WTC11 (cell line): ENCODE data around the gene PHKG2. TPM values are rescaled to one million over a fixed set of nuclear protein-coding genes. Genes with fewer than 3 reads are reported as not detected.

Experiments used
- ATAC-seq: fragments of 200-7000 bp; cut with Tn5 transposase; 2 replicates; pipeline ENCODE4 v1.10.0; 2021; ENCODE audit warnings: mild to moderate bottlenecking, moderate library complexity
- CTCF ChIA-PET: fragments of 300-600 bp; sonication (Branson Sonifier 250); formaldehyde crosslinking; loops from one replicate; lab custom pipeline; 2021; ENCODE audit warnings: antibody characterized with exemption; lab: Charles Lee
- POLR2A ChIA-PET: fragments of 350-600 bp; sonication (Branson Sonifier 250); formaldehyde crosslinking; loops from one replicate; lab custom pipeline; 2021; ENCODE audit warnings: antibody characterized with exemption; lab: Charles Lee
- DNase-seq: peaks from one replicate; pipeline ENCODE4 v3.0.0; 2021; ENCODE audit warnings: low spot score
- H3K27ac Mint-ChIP-seq: 2 replicates; pipeline ENCODE4 v1.8.0; 2021; ENCODE audit warnings: mixed read lengths
- H3K27me3 Mint-ChIP-seq: 2 replicates; pipeline ENCODE4 v1.8.0; 2021; ENCODE audit warnings: low read depth, mild to moderate bottlenecking, moderate library complexity, mixed read lengths
- H3K36me3 Mint-ChIP-seq: 2 replicates; pipeline ENCODE4 v1.8.0; 2021; ENCODE audit warnings: mixed read lengths
- H3K4me1 Mint-ChIP-seq: 2 replicates; pipeline ENCODE4 v1.8.0; 2022; ENCODE audit warnings: mixed read lengths
- H3K4me3 Mint-ChIP-seq: 2 replicates; pipeline ENCODE4 v1.8.0; 2021; ENCODE audit warnings: mild to moderate bottlenecking, moderate library complexity, mixed read lengths
- H3K9me3 Mint-ChIP-seq: 2 replicates; pipeline ENCODE4 v1.8.0; 2021; ENCODE audit warnings: mixed read lengths
- ESRRA ChIP-seq: sonication (generic); formaldehyde crosslinking; IDR thresholded peaks from 2 replicates; pipeline ENCODE4 v1.8.1; 2022; ENCODE audit warnings: mild to moderate bottlenecking, missing genetic modification reagents, borderline replicate concordance
- FOXP1 ChIP-seq: sonication (generic); formaldehyde crosslinking; IDR thresholded peaks from 2 replicates; pipeline ENCODE4 v1.8.0; 2022; ENCODE audit warnings: missing genetic modification reagents, mild to moderate bottlenecking, moderate library complexity, borderline replicate concordance
- GRHL2 ChIP-seq: fragments of 250-450 bp; sonication (Bioruptor Pico); IDR thresholded peaks from 2 replicates; pipeline ENCODE4 v1.8.0; 2022; ENCODE audit warnings: mild to moderate bottlenecking, moderate library complexity; ENCODE audit not compliant: insufficient replicate concordance, severe bottlenecking
- HMGA2 ChIP-seq: fragments of 250-450 bp; sonication (Bioruptor Pico); IDR thresholded peaks from 2 replicates; pipeline ENCODE4 v1.4.0; 2021; ENCODE audit warnings: mild to moderate bottlenecking, moderate library complexity
- IRF2 ChIP-seq: sonication (generic); formaldehyde crosslinking; IDR thresholded peaks from 2 replicates; pipeline ENCODE4 v1.8.0; 2022; ENCODE audit warnings: low read depth, missing genetic modification reagents, borderline replicate concordance
- MYBL2 ChIP-seq: sonication (generic); formaldehyde crosslinking; IDR thresholded peaks from 2 replicates; pipeline ENCODE4 v1.8.1; 2023; ENCODE audit warnings: mild to moderate bottlenecking, moderate library complexity, missing genetic modification reagents
- NR2C2 ChIP-seq: sonication (generic); formaldehyde crosslinking; IDR thresholded peaks from 2 replicates; pipeline ENCODE4 v1.8.0; 2022; ENCODE audit warnings: mild to moderate bottlenecking, missing genetic modification reagents
- SP1 ChIP-seq: sonication (generic); formaldehyde crosslinking; conservative IDR thresholded peaks from 2 replicates; pipeline ENCODE4 v1.8.1; 2022; ENCODE audit warnings: missing genetic modification reagents
- ZNF317 ChIP-seq: sonication (generic); formaldehyde crosslinking; IDR thresholded peaks from 2 replicates; pipeline ENCODE4 v1.8.1; 2023; ENCODE audit warnings: low read depth, mild to moderate bottlenecking, moderate library complexity, missing genetic modification reagents, borderline replicate concordance
- ZNF416 ChIP-seq: fragments of 250-450 bp; sonication (Bioruptor Pico); IDR thresholded peaks from 2 replicates; pipeline ENCODE4 v1.9.0; 2021; ENCODE audit warnings: mild to moderate bottlenecking, inconsistent platforms
- ZNF423 ChIP-seq: fragments of 250-450 bp; sonication (Bioruptor Pico); IDR thresholded peaks from 2 replicates; pipeline ENCODE4 v2.1.2; 2022; ENCODE audit warnings: mild to moderate bottlenecking, moderate library complexity
- total RNA-seq: library from RNA; stranded (reverse); gene quantifications from 3 replicates; pipeline ENCODE4 v1.2.3, GENCODE V29; 2021
- TF ChIP-seq, protein P1 (sequence below): sonication (generic); formaldehyde crosslinking; IDR thresholded peaks from 2 replicates; pipeline ENCODE4 v1.8.1; 2023; ENCODE audit warnings: mild to moderate bottlenecking, missing genetic modification reagents, borderline replicate concordance
- TF ChIP-seq, protein P2 (sequence below): sonication (generic); formaldehyde crosslinking; IDR thresholded peaks from 2 replicates; pipeline ENCODE4 v1.8.1; 2022; ENCODE audit warnings: missing genetic modification reagents, borderline replicate concordance
- TF ChIP-seq, protein P3 (sequence below): fragments of 250-450 bp; sonication (Bioruptor Pico); IDR thresholded peaks from 2 replicates; pipeline ENCODE4 v1.9.0; 2021; ENCODE audit warnings: mild to moderate bottlenecking
- TF ChIP-seq, protein P4 (sequence below): sonication (generic); formaldehyde crosslinking; IDR thresholded peaks from 2 replicates; pipeline ENCODE4 v1.8.1; 2022; ENCODE audit warnings: low read depth, missing genetic modification reagents, borderline replicate concordance
- TF ChIP-seq, protein P5 (sequence below): fragments of 250-450 bp; sonication (Bioruptor Pico); IDR thresholded peaks from 2 replicates; pipeline ENCODE4 v1.9.0; 2021; ENCODE audit warnings: moderate library complexity, mild to moderate bottlenecking, inconsistent platforms, borderline replicate concordance
- TF ChIP-seq, protein P6 (sequence below): sonication (generic); formaldehyde crosslinking; IDR thresholded peaks from 2 replicates; pipeline ENCODE4 v1.8.0; 2022; ENCODE audit warnings: mild to moderate bottlenecking, missing genetic modification reagents
- TF ChIP-seq, protein P7 (sequence below): sonication (generic); formaldehyde crosslinking; IDR thresholded peaks from 2 replicates; pipeline ENCODE4 v1.8.1; 2022; ENCODE audit warnings: low read depth, mild to moderate bottlenecking, moderate library complexity, missing genetic modification reagents, borderline replicate concordance

Gene PHKG2
- total RNA-seq, 1 experiment from 2014 or later, result 50.5 TPM

DNA sequence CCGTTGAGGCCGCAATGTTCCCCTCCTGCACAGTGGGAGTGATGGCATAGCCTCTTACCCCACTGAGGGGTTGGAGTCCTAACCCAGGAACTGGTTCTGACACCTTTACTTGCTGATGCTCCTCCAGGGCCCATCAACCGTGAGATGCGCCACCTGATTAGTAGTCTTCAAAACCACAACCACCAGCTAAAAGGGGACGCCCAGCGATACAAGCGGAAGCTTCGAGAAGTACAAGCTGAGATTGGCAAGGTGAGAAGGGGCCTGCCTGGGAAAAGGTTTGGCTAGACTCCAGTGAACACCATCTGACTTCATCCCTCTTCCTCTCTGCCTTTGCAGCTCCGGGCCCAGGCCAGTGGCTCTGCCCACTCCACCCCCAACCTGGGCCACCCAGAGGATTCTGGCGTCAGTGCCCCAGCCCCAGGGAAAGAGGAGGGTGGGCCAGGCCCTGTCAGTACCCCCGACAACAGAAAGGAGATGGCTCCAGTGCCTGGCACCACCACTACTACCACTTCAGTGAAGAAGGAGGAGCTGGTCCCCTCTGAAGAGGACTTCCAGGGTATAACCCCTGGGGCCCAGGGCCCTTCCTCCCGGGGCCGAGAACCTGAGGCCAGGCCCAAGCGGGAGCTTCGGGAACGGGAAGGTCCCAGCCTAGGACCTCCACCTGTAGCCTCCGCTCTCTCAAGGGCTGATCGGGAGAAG lies 19.7 kb downstream of the PHKG2 start (continued):
- TF ChIP-seq IRF2 (no peak), FOXP1 (CRISPR knock-in tag) (no peak), ESRRA (CRISPR knock-in tag) (no peak)
- TF ChIP-seq, protein P1, sequence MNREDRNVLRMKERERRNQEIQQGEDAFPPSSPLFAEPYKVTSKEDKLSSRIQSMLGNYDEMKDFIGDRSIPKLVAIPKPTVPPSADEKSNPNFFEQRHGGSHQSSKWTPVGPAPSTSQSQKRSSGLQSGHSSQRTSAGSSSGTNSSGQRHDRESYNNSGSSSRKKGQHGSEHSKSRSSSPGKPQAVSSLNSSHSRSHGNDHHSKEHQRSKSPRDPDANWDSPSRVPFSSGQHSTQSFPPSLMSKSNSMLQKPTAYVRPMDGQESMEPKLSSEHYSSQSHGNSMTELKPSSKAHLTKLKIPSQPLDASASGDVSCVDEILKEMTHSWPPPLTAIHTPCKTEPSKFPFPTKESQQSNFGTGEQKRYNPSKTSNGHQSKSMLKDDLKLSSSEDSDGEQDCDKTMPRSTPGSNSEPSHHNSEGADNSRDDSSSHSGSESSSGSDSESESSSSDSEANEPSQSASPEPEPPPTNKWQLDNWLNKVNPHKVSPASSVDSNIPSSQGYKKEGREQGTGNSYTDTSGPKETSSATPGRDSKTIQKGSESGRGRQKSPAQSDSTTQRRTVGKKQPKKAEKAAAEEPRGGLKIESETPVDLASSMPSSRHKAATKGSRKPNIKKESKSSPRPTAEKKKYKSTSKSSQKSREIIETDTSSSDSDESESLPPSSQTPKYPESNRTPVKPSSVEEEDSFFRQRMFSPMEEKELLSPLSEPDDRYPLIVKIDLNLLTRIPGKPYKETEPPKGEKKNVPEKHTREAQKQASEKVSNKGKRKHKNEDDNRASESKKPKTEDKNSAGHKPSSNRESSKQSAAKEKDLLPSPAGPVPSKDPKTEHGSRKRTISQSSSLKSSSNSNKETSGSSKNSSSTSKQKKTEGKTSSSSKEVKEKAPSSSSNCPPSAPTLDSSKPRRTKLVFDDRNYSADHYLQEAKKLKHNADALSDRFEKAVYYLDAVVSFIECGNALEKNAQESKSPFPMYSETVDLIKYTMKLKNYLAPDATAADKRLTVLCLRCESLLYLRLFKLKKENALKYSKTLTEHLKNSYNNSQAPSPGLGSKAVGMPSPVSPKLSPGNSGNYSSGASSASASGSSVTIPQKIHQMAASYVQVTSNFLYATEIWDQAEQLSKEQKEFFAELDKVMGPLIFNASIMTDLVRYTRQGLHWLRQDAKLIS (CRISPR knock-in tag), result no peak
- TF ChIP-seq, protein P2, sequence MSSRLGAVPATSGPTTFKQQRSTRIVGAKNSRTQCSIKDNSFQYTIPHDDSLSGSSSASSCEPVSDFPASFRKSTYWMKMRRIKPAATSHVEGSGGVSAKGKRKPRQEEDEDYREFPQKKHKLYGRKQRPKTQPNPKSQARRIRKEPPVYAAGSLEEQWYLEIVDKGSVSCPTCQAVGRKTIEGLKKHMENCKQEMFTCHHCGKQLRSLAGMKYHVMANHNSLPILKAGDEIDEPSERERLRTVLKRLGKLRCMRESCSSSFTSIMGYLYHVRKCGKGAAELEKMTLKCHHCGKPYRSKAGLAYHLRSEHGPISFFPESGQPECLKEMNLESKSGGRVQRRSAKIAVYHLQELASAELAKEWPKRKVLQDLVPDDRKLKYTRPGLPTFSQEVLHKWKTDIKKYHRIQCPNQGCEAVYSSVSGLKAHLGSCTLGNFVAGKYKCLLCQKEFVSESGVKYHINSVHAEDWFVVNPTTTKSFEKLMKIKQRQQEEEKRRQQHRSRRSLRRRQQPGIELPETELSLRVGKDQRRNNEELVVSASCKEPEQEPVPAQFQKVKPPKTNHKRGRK (CRISPR knock-in tag), result no peak

DNA sequence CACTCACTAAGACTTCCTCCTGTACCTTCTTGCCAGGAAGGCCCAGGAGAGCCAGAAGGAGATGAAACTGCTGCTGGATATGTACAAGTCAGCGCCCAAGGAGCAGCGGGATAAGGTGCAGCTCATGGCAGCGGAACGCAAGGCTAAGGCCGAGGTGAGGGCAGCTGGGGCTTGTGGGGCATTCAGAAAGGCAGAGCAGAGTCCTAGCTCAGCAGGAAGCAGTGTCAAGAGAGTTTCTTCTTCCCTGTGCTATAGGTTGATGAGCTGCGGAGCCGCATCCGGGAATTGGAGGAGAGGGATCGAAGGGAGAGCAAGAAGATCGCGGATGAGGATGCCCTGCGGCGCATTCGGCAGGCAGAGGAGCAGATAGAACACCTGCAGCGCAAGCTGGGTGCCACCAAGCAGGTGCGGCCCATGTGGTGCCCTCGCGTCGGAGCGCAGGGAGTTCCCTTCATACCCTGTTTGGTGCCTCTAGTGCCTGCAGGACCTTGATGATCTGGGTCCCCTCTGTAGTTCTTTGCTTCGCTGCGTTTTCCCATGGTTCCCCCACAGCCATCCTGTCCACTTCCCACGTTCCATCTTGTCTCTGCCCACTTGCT lies 20.5 kb downstream of the PHKG2 start:
- Mint-ChIP-seq H3K4me3 (no peak overlapping the region), H3K36me3 (peaks cover 88% of the 10 kb centered on the region), H3K4me1 (0 out of 2 replicates have a peak, but pooled peaks cover 2% of the 10 kb centered on the region), H3K9me3 (no peaks in the 10 kb centered on the region), H3K27me3 (peaks cover 3% of the 10 kb centered on the region; the same call in 1 of the 2 replicates), H3K27ac (no peak overlapping the region)
- CTCF ChIA-PET, result interaction anchor here (1.1 kb wide), 1 partner anchor 185 kb away, joined by 3 read pairs; no protein-coding TSS in a partner anchor
- TF ChIP-seq ESRRA (CRISPR knock-in tag) (no peak), ZNF416 (CRISPR knock-in tag) (no peak), MYBL2 (CRISPR knock-in tag) (no peak), ZNF317 (CRISPR knock-in tag) (no peak), GRHL2 (CRISPR knock-in tag) (no peak), SP1 (CRISPR knock-in tag) (no peak), ZNF423 (CRISPR knock-in tag) (no peak), HMGA2 (CRISPR knock-in tag) (no peak), NR2C2 (no peak)
- TF ChIP-seq, protein P3, sequence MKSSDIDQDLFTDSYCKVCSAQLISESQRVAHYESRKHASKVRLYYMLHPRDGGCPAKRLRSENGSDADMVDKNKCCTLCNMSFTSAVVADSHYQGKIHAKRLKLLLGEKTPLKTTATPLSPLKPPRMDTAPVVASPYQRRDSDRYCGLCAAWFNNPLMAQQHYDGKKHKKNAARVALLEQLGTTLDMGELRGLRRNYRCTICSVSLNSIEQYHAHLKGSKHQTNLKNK (CRISPR knock-in tag), result no peak
- TF ChIP-seq, protein P4, sequence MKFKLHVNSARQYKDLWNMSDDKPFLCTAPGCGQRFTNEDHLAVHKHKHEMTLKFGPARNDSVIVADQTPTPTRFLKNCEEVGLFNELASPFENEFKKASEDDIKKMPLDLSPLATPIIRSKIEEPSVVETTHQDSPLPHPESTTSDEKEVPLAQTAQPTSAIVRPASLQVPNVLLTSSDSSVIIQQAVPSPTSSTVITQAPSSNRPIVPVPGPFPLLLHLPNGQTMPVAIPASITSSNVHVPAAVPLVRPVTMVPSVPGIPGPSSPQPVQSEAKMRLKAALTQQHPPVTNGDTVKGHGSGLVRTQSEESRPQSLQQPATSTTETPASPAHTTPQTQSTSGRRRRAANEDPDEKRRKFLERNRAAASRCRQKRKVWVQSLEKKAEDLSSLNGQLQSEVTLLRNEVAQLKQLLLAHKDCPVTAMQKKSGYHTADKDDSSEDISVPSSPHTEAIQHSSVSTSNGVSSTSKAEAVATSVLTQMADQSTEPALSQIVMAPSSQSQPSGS, result no peak
- TF ChIP-seq, protein P5, sequence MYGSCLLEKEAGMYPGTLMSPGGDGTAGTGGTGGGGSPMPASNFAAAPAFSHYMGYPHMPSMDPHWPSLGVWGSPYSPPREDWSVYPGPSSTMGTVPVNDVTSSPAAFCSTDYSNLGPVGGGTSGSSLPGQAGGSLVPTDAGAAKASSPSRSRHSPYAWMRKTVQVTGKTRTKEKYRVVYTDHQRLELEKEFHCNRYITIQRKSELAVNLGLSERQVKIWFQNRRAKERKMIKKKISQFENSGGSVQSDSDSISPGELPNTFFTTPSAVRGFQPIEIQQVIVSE (CRISPR knock-in tag), result no peak
- TF ChIP-seq, protein P6, sequence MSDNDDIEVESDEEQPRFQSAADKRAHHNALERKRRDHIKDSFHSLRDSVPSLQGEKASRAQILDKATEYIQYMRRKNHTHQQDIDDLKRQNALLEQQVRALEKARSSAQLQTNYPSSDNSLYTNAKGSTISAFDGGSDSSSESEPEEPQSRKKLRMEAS, result no peak
- TF ChIP-seq, protein P7, sequence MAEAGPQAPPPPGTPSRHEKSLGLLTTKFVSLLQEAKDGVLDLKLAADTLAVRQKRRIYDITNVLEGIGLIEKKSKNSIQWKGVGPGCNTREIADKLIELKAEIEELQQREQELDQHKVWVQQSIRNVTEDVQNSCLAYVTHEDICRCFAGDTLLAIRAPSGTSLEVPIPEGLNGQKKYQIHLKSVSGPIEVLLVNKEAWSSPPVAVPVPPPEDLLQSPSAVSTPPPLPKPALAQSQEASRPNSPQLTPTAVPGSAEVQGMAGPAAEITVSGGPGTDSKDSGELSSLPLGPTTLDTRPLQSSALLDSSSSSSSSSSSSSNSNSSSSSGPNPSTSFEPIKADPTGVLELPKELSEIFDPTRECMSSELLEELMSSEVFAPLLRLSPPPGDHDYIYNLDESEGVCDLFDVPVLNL (CRISPR knock-in tag), result no peak
- POLR2A ChIA-PET, result no interaction called here
- no peak for ATAC-seq
- DNase-seq, result no peak
